Calu3 (cell line): ENCODE measurements around the gene LRRC25. TPM values are rescaled to one million over a fixed set of nuclear protein-coding genes. Genes with fewer than 3 reads are reported as not detected.

Experiments used
- BruUV-seq: library from RNA; stranded (reverse); fragments of 400-500 nt; replicated peaks from 2 replicates; lab custom pipeline; 2021; lab: Mats Ljungman, UMichigan
- CTCF ChIA-PET: fragments of 300-600 bp; sonication (Branson Sonifier 250); formaldehyde crosslinking; loops from one replicate; lab custom pipeline; 2022; ENCODE audit warnings: antibody characterized with exemption; lab: Charles Lee
- DNase-seq: peaks from one replicate; pipeline ENCODE4 v3.0.0; 2022
- H3K27ac Mint-ChIP-seq: one replicate; pipeline ENCODE4 v1.8.0; 2022; ENCODE audit warnings: mixed read lengths; ENCODE audit not compliant: unreplicated experiment
- H3K27me3 Mint-ChIP-seq: one replicate; pipeline ENCODE4 v1.8.0; 2022; ENCODE audit warnings: mixed read lengths; ENCODE audit not compliant: unreplicated experiment
- H3K36me3 Mint-ChIP-seq: one replicate; pipeline ENCODE4 v1.8.0; 2022; ENCODE audit warnings: mild to moderate bottlenecking, moderate library complexity, mixed read lengths; ENCODE audit not compliant: insufficient read depth, unreplicated experiment
- H3K4me1 Mint-ChIP-seq: one replicate; pipeline ENCODE4 v1.8.0; 2022; ENCODE audit warnings: mild to moderate bottlenecking, low read depth, mixed read lengths; ENCODE audit not compliant: unreplicated experiment
- H3K4me3 Mint-ChIP-seq: one replicate; pipeline ENCODE4 v1.8.0; 2022; ENCODE audit warnings: mild to moderate bottlenecking, low read depth, moderate library complexity, mixed read lengths; ENCODE audit not compliant: unreplicated experiment
- H3K9me3 Mint-ChIP-seq: one replicate; pipeline ENCODE4 v1.8.0; 2022; ENCODE audit warnings: low read depth, mixed read lengths; ENCODE audit not compliant: unreplicated experiment
- CTCF ChIP-seq: fragments of 200-600 bp; IDR thresholded peaks from one replicate; pipeline ENCODE4 v1.8.0; 2022; ENCODE audit warnings: antibody characterized with exemption; ENCODE audit not compliant: unreplicated experiment
- intact Hi-C: fragments of 100-400 bp; cut with micrococcal nuclease; formaldehyde crosslinking; loops from one replicate; pipeline ENCODE4 v1.10.0; 2022; ENCODE audit not compliant: unreplicated experiment
- total RNA-seq: library from RNA; stranded (reverse); gene quantifications from 2 replicates; pipeline ENCODE4 v1.2.3, GENCODE V29; 2022

The LRRC25 gene
- total RNA-seq, 1 experiment from 2014 or later = not detected

GRCh38 chr19:18436671-18437490, 39.5 kb upstream of the LRRC25 start:
- no peaks in the 10 kb centered on the region for H3K9me3 Mint-ChIP-seq
- no peak overlapping the region for H3K27ac Mint-ChIP-seq
- DNase-seq = peak; percentile 84
- H3K4me1 Mint-ChIP-seq = peaks cover 16% of the 10 kb centered on the region
- CTCF ChIA-PET = interaction anchor here (0.6 kb wide), 1 partner anchor 164 kb away, joined by 5 read pairs; no protein-coding TSS in a partner anchor
- H3K4me3 Mint-ChIP-seq = peak overlapping the region; percentile 72
- H3K36me3 Mint-ChIP-seq = peaks cover 57% of the 10 kb centered on the region
- intact Hi-C loops = no loop called here
- no TSS peak for BruUV-seq
- no peak for TF ChIP-seq CTCF
- H3K27me3 Mint-ChIP-seq = no peaks in the 10 kb centered on the region

- CTCF ChIA-PET = no interaction called here
Measured at GRCh38 chr19:18435842-18436670, 38.6 kb upstream of the LRRC25 start.

GRCh38 chr19:18435178-18435841, 37.9 kb upstream of the LRRC25 start:
- H3K27ac Mint-ChIP-seq = no peak overlapping the region
- DNase-seq = no peak
- intact Hi-C loops = no loop called here
- H3K4me3 Mint-ChIP-seq = no peak overlapping the region
- H3K9me3 Mint-ChIP-seq = no peaks in the 10 kb centered on the region
- peaks cover 10% of the 10 kb centered on the region for H3K4me1 Mint-ChIP-seq
- TF ChIP-seq CTCF = no peak
- BruUV-seq = TSS peak; percentile 64
- H3K36me3 Mint-ChIP-seq = peaks cover 49% of the 10 kb centered on the region
- CTCF ChIA-PET = no interaction called here
- no peaks in the 10 kb centered on the region for H3K27me3 Mint-ChIP-seq

More at GRCh38 chr19:18435842-18436670, 38.6 kb upstream of the LRRC25 start:
- peak overlapping the region; percentile 72 for H3K4me3 Mint-ChIP-seq
- H3K36me3 Mint-ChIP-seq = peaks cover 56% of the 10 kb centered on the region
- BruUV-seq = no TSS peak
- TF ChIP-seq CTCF = no peak
- H3K9me3 Mint-ChIP-seq = no peaks in the 10 kb centered on the region
- H3K27me3 Mint-ChIP-seq = no peaks in the 10 kb centered on the region
- intact Hi-C loops = no loop called here
- H3K27ac Mint-ChIP-seq = no peak overlapping the region
- H3K4me1 Mint-ChIP-seq = peaks cover 16% of the 10 kb centered on the region
- DNase-seq = no peak
